Adrenal gland (tissue), 12 donors: ENCODE data around the gene NXF1. TPM values are rescaled to one million over a fixed set of nuclear protein-coding genes. Genes with fewer than 3 reads are reported as not detected.

Experiments used
- DNase-seq, 7 donors: peaks; one replicate each; pipeline ENCODE4 v3.0.0-alpha.2; 2019 to 2020
- H3K27ac ChIP-seq, 5 donors: fragments of 200-600 bp; sonication (generic) in 4 of 5; 1 replicate in 3 of 5; 2 replicates in 2 of 5; pipeline versions ENCODE4 v1.5.1 to v1.8.0; 2016 to 2020; ENCODE audit warnings: mild to moderate bottlenecking in 1 of 5
- H3K27me3 ChIP-seq: fragments of 200-600 bp; 2 replicates; pipeline ENCODE4 v1.8.0; 2021
- H3K36me3 ChIP-seq, 2 donors: fragments of 200-600 bp; replicated peaks in 1 of 2; 1 replicate in 1 of 2; 2 replicates in 1 of 2; pipeline versions ENCODE4 v1.5.1 to v1.8.0; 2018 to 2022
- H3K4me1 ChIP-seq, 2 donors: fragments of 200-600 bp; replicated peaks in 1 of 2; 1 replicate in 1 of 2; 2 replicates in 1 of 2; pipeline versions ENCODE4 v1.5.1 to v1.8.0; 2018 to 2021
- H3K4me3 ChIP-seq, 4 donors: fragments of 200-600 bp; sonication (generic) in 3 of 4; one replicate each; pipeline ENCODE4 v1.5.1; 2016 to 2018
- H3K9me3 ChIP-seq, 3 donors: fragments of 200-600 bp; sonication (generic) in 1 of 3; replicated peaks in 1 of 3; 1 replicate in 2 of 3; 2 replicates in 1 of 3; pipeline versions ENCODE4 v1.5.1 to v1.8.0; 2016 to 2021
- POLR2A ChIP-seq, 2 donors: fragments of 450-650 bp; IDR thresholded peaks; one replicate each; pipeline ENCODE4 v1.6.1; 2017; ENCODE audit warnings: antibody characterized with exemption in 2 of 2, mild to moderate bottlenecking in 2 of 2, moderate library complexity in 1 of 2
- WGBS, 4 donors: extraction: QIAGEN DNeasy Blood & Tissue Kit in 2 of 4; methylation state at CpG; one replicate each; pipeline versions ENCODE4 v1.1.5 to v1.1.7; 2013 to 2017; 5-methylcytosine and 5-hydroxymethylcytosine counted together
- intact Hi-C, 2 donors: fragments of 100-400 bp; cut with DNase I; formaldehyde crosslinking; loops; one replicate each; pipeline versions ENCODE4 v1.14.1 to v1.15.0; 2022 to 2023
- microRNA-seq, 3 donors: library from miRNA; unstranded; fragments of <30 nt; microRNA quantifications; one replicate each; pipeline ENCODE4, GENCODE V29; 2017 to 2020
- polyA plus RNA-seq, 3 donors: library from polyadenylated mRNA; stranded (reverse); fragments of 200-250 nt in 2 of 3; fragments of 350-450 nt in 1 of 3; fragmentation: Illumina TruSeq in 1 of 3; extraction: RNeasy Lipid Tissue Mini Kit (QIAGEN cat#74804) in 1 of 3; gene quantifications; one replicate each; pipeline ENCODE4 v1.2.3, GENCODE V29; 2013 to 2014
- small RNA-seq, 2 donors: library from RNA; depleted of rRNA; stranded (forward); fragments of <200 nt; gene quantifications; one replicate each; pipeline ENCODE3, GENCODE V24; 2016
- total RNA-seq, 9 donors: library from RNA; depleted of rRNA in 4 of 9; stranded (reverse); fragments of >200 nt in 4 of 9; fragments of 120-200 nt in 1 of 9; fragmentation: NEBNext Ultra II Directional in 1 of 9; extraction: Animal tissue kit (Norgen Biotek cat#: 25700) in 1 of 9; gene quantifications; one replicate each; pipeline versions ENCODE4 v1.1.0 to v1.2.4, GENCODE V29; 2013 to 2023
- TF ChIP-seq, protein P1 (sequence below), 6 experiments: fragments of 450-650 bp in 4 of 6; fragments of 200-600 bp in 2 of 6; sonication (generic) in 1 of 6; IDR thresholded peaks; 1 replicate in 5 of 6; 2 replicates in 1 of 6; pipeline versions ENCODE4 v1.5.1 to v1.8.0; 2016 to 2021; ENCODE audit warnings: antibody characterized with exemption in 6 of 6, mild to moderate bottlenecking in 2 of 6, moderate library complexity in 1 of 6
- donor health status: healthy with polysubstance abuse.
- donor health status: Bipolar disorder and iron deficiency.
- donor health status: DM: yes; HTN: yes; CAD: no.
- donor health status: DM: no; HTN: no; CAD: no.
- donor health status: DM: no; HTN: no; CAD: no.
- donor health status: DM: yes; HTN: yes; CAD: no.

Gene NXF1
- total and polyA plus RNA-seq, 12 donors, result 32.8 to 274 (median 79.4) TPM

DNA sequence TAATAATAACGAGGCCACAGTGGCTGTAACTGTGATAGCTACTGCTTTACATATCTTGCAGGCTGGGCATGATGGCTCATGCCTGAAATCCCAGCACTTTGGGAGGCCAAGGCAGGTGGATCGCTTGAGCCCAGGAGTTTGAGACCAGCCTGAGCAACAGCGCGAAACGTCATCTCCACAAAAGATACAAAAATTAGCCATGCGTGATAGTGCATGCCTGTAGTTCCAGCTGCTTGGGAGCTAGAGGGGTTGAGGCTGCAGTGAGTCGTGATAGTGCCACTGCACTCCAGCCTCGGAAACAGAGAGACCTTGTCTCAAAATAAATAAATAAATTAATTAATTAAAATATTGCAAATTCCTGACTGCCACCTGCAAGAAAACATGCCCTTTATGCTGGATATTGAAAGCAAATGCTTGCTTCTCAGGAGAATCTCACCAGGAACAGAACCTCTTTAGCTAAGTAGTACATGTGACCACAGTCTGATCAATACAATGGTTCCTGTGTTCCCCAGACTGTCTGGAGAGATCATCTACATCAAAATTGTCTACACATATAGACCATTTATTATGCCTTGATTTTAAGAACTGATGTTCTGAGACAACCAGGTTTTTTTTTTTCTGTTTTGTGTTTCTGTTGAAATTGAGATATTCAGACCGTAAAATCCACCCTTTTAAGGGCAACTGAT, 57.6 kb downstream of the NXF1 start:
- no peak for TF ChIP-seq POLR2A (IDR thresholded peaks at IDR 0.05)
- TF ChIP-seq, protein P1, sequence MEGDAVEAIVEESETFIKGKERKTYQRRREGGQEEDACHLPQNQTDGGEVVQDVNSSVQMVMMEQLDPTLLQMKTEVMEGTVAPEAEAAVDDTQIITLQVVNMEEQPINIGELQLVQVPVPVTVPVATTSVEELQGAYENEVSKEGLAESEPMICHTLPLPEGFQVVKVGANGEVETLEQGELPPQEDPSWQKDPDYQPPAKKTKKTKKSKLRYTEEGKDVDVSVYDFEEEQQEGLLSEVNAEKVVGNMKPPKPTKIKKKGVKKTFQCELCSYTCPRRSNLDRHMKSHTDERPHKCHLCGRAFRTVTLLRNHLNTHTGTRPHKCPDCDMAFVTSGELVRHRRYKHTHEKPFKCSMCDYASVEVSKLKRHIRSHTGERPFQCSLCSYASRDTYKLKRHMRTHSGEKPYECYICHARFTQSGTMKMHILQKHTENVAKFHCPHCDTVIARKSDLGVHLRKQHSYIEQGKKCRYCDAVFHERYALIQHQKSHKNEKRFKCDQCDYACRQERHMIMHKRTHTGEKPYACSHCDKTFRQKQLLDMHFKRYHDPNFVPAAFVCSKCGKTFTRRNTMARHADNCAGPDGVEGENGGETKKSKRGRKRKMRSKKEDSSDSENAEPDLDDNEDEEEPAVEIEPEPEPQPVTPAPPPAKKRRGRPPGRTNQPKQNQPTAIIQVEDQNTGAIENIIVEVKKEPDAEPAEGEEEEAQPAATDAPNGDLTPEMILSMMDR (IDR thresholded peaks at IDR 0.05), result no peak
- H3K36me3 ChIP-seq, result peaks cover 0 to 13% of the 10 kb centered on the region in 2 donors
- no peaks in the 10 kb centered on the region for H3K27me3 ChIP-seq
- intact Hi-C loops, result no loop called here
- no peak overlapping the region for H3K27ac ChIP-seq
- no peaks in the 10 kb centered on the region for H3K9me3 ChIP-seq
- 80 to 88% (median 83%) methylated on average over 8 to 9 of the region's 9 CpGs for WGBS, 4 donors
- H3K4me3 ChIP-seq, result no peak overlapping the region
- H3K4me1 ChIP-seq, result peaks cover 0 to 4% of the 10 kb centered on the region in 2 donors
- DNase-seq, result no peak

Small RNAs within 50 kb of the gene (microRNA-seq; reads per million reads assigned to microRNA genes)
- gene MIR6514 (1.8 to 3.1 (median 2.3) reads per million in 3 donors), gene MIR6748 (0.38 to 0.57 (median 0.45) reads per million in 3 donors)

Small RNAs within 50 kb of the gene (small RNA-seq; reads per million reads assigned to genes)
- gene MIR6514 (0 to 0.17 reads per million in 2 donors), gene RF00099 (0 reads per million in 2 donors), gene RNU6-118P (0 reads per million in 2 donors), gene SNORD22 (0 reads per million in 2 donors), gene SNORD26 (0 reads per million in 2 donors), gene SNORD27 (0 reads per million in 2 donors), gene SNORD28 (0 reads per million in 2 donors), gene SNORD30 (1,773 to 1,957 reads per million in 2 donors)

Other genes starting within 250 kb of the NXF1 start
- 1,000 to 10,000 TPM in 7 of 9 donors, 100 to 1,000 TPM in 2; 943 to 1,585 (median 1,192) TPM for gene EEF1G, start 231.5 kb downstream of the NXF1 start, total RNA-seq
- gene EEF1G, start 231.5 kb downstream of the NXF1 start, polyA plus RNA-seq, result 1,000 to 10,000 TPM in 1 of 3 donors, 100 to 1,000 TPM in 2; 646 to 1,257 (median 934) TPM
- 10 to 100 TPM in 7 of 9 donors, 1 to 10 TPM in 2; 7.0 to 32.4 (median 14.9) TPM for gene TUT1, start 213.9 kb downstream of the NXF1 start, total RNA-seq
- gene TUT1, start 213.9 kb downstream of the NXF1 start, polyA plus RNA-seq, result 10 to 100 TPM in 2 of 3 donors, 1 to 10 TPM in 1; 9.4 to 67.6 (median 34.0) TPM
- gene MTA2, start 203.6 kb downstream of the NXF1 start, total RNA-seq, result 10 to 100 TPM; 63.9 to 97.3 (median 73.6) TPM
- 10 to 100 TPM; 66.5 to 82.4 (median 73.5) TPM for gene MTA2, start 203.6 kb downstream of the NXF1 start, polyA plus RNA-seq
- 10 to 100 TPM; 13.0 to 97.9 (median 35.4) TPM for gene EML3, start 192.7 kb downstream of the NXF1 start, total RNA-seq
- gene EML3, start 192.7 kb downstream of the NXF1 start, polyA plus RNA-seq, result 100 to 1,000 TPM in 2 of 3 donors, 1 to 10 TPM in 1; 9.7 to 198 (median 139) TPM
- 10 to 100 TPM in 3 of 9 donors, 1 to 10 TPM in 6; 1.6 to 22.3 (median 4.9) TPM for gene ROM1, start 192.2 kb downstream of the NXF1 start, total RNA-seq
- gene ROM1, start 192.2 kb downstream of the NXF1 start, polyA plus RNA-seq, result 10 to 100 TPM in 2 of 3 donors, 1 to 10 TPM in 1; 5.1 to 11.3 (median 11.1) TPM
- 10 to 100 TPM; 25.3 to 56.6 (median 34.5) TPM for gene B3GAT3, start 183.5 kb downstream of the NXF1 start, total RNA-seq
- 10 to 100 TPM in 2 of 3 donors, 1 to 10 TPM in 1; 5.9 to 83.3 (median 60.6) TPM for gene B3GAT3, start 183.5 kb downstream of the NXF1 start, polyA plus RNA-seq
- gene GANAB, start 158.8 kb downstream of the NXF1 start, total RNA-seq, result 100 to 1,000 TPM; 105 to 304 (median 182) TPM
- gene GANAB, start 158.8 kb downstream of the NXF1 start, polyA plus RNA-seq, result 100 to 1,000 TPM in 1 of 3 donors, 10 to 100 TPM in 2; 90.9 to 177 (median 94.0) TPM
- 10 to 100 TPM in 8 of 9 donors, 1 to 10 TPM in 1; 9.6 to 32.3 (median 25.0) TPM for gene INTS5, start 152.1 kb downstream of the NXF1 start, total RNA-seq
- gene INTS5, start 152.1 kb downstream of the NXF1 start, polyA plus RNA-seq, result 1 to 10 TPM; 4.4 to 7.5 (median 4.6) TPM
- gene C11orf98, start 140.2 kb downstream of the NXF1 start, total RNA-seq, result 10 to 100 TPM; 42.8 to 87.3 (median 49.8) TPM
- gene C11orf98, start 140.2 kb downstream of the NXF1 start, polyA plus RNA-seq, result 100 to 1,000 TPM in 2 of 3 donors, 10 to 100 TPM in 1; 95.8 to 142 (median 104) TPM
- gene CSKMT, start 140.1 kb downstream of the NXF1 start, total RNA-seq, result 10 to 100 TPM in 3 of 9 donors, 1 to 10 TPM in 5, not detected in 1; 2.8 to 15.6 (median 8.3) TPM
- 10 to 100 TPM in 2 of 3 donors, 1 to 10 TPM in 1; 1.9 to 37.2 (median 20.6) TPM for gene CSKMT, start 140.1 kb downstream of the NXF1 start, polyA plus RNA-seq
- 10 to 100 TPM; 10.2 to 21.3 (median 15.2) TPM for gene UQCC3, start 133.8 kb downstream of the NXF1 start, total RNA-seq
- gene UQCC3, start 133.8 kb downstream of the NXF1 start, polyA plus RNA-seq, result 10 to 100 TPM in 2 of 3 donors, 1 to 10 TPM in 1; 2.2 to 25.7 (median 25.7) TPM
- 10 to 100 TPM in 3 of 9 donors, 1 to 10 TPM in 6; 1.1 to 22.0 (median 8.4) TPM for gene LBHD1, start 133.2 kb downstream of the NXF1 start, total RNA-seq
- gene LBHD1, start 133.2 kb downstream of the NXF1 start, polyA plus RNA-seq, result 10 to 100 TPM; 16.5 to 30.4 (median 17.5) TPM
- gene UBXN1, start 126.4 kb downstream of the NXF1 start, total RNA-seq, result 100 to 1,000 TPM in 6 of 9 donors, 10 to 100 TPM in 3; 81.3 to 308 (median 139) TPM
- 100 to 1,000 TPM; 114 to 225 (median 177) TPM for gene UBXN1, start 126.4 kb downstream of the NXF1 start, polyA plus RNA-seq
- gene LRRN4CL, start 115.9 kb downstream of the NXF1 start, total RNA-seq, result 10 to 100 TPM in 6 of 9 donors, 1 to 10 TPM in 3; 3.1 to 29.9 (median 13.6) TPM
- 1 to 10 TPM; 5.7 to 9.3 (median 6.4) TPM for gene LRRN4CL, start 115.9 kb downstream of the NXF1 start, polyA plus RNA-seq
- gene BSCL2, start 98.0 kb downstream of the NXF1 start, total RNA-seq, result 100 to 1,000 TPM in 6 of 9 donors, 10 to 100 TPM in 3; 77.6 to 185 (median 108) TPM
- gene BSCL2, start 98.0 kb downstream of the NXF1 start, polyA plus RNA-seq, result 100 to 1,000 TPM; 134 to 653 (median 440) TPM
- 1 to 10 TPM in 3 of 9 donors, under 1 TPM in 4, not detected in 2; 0.39 to 3.2 (median 0.96) TPM for gene GNG3, start 97.8 kb downstream of the NXF1 start, total RNA-seq
- 10 to 100 TPM in 1 of 3 donors, 1 to 10 TPM in 2; 4.1 to 15.7 (median 6.4) TPM for gene GNG3, start 97.8 kb downstream of the NXF1 start, polyA plus RNA-seq
- 10 to 100 TPM in 8 of 9 donors, 1 to 10 TPM in 1; 9.6 to 34.5 (median 17.6) TPM for gene HNRNPUL2, start 78.0 kb downstream of the NXF1 start, total RNA-seq
- gene HNRNPUL2, start 78.0 kb downstream of the NXF1 start, polyA plus RNA-seq, result 10 to 100 TPM; 23.8 to 40.2 (median 38.1) TPM
- 10 to 100 TPM; 10.7 to 45.0 (median 27.0) TPM for gene TTC9C, start 77.0 kb downstream of the NXF1 start, total RNA-seq
- gene TTC9C, start 77.0 kb downstream of the NXF1 start, polyA plus RNA-seq, result 10 to 100 TPM; 36.7 to 93.9 (median 46.3) TPM
- gene ZBTB3, start 51.3 kb downstream of the NXF1 start, total RNA-seq, result 10 to 100 TPM in 6 of 9 donors, 1 to 10 TPM in 3; 6.9 to 19.5 (median 13.6) TPM
- 1 to 10 TPM; 3.0 to 5.6 (median 3.3) TPM for gene ZBTB3, start 51.3 kb downstream of the NXF1 start, polyA plus RNA-seq
- gene POLR2G, start 43.9 kb downstream of the NXF1 start, total RNA-seq, result 100 to 1,000 TPM in 1 of 9 donors, 10 to 100 TPM in 8; 58.2 to 195 (median 79.8) TPM
- gene POLR2G, start 43.9 kb downstream of the NXF1 start, polyA plus RNA-seq, result 100 to 1,000 TPM in 2 of 3 donors, 10 to 100 TPM in 1; 67.6 to 109 (median 108) TPM
- gene TAF6L, start 34.0 kb downstream of the NXF1 start, total RNA-seq, result 10 to 100 TPM; 18.3 to 42.3 (median 25.9) TPM
- gene TAF6L, start 34.0 kb downstream of the NXF1 start, polyA plus RNA-seq, result 10 to 100 TPM; 10.8 to 98.1 (median 41.2) TPM
- 100 to 1,000 TPM in 3 of 9 donors, 10 to 100 TPM in 6; 55.4 to 217 (median 72.6) TPM for gene TMEM179B, start 18.0 kb downstream of the NXF1 start, total RNA-seq
- 10 to 100 TPM; 37.2 to 97.7 (median 66.6) TPM for gene TMEM179B, start 18.0 kb downstream of the NXF1 start, polyA plus RNA-seq
- 10 to 100 TPM; 12.6 to 49.1 (median 24.7) TPM for gene TMEM223, start 13.4 kb downstream of the NXF1 start, total RNA-seq
- gene TMEM223, start 13.4 kb downstream of the NXF1 start, polyA plus RNA-seq, result 10 to 100 TPM; 32.0 to 41.3 (median 32.5) TPM
- gene STX5, start 26.6 kb upstream of the NXF1 start, total RNA-seq, result 10 to 100 TPM; 22.2 to 59.9 (median 37.3) TPM
- gene STX5, start 26.6 kb upstream of the NXF1 start, polyA plus RNA-seq, result 10 to 100 TPM; 19.7 to 52.4 (median 22.4) TPM
- not detected for gene TEX54, start 27.4 kb upstream of the NXF1 start, total RNA-seq
- 1 to 10 TPM in 1 of 3 donors, under 1 TPM in 1, not detected in 1; 0.27 to 1.4 TPM for gene TEX54, start 27.4 kb upstream of the NXF1 start, polyA plus RNA-seq
- 10 to 100 TPM; 21.7 to 58.0 (median 37.9) TPM for gene WDR74, start 34.1 kb upstream of the NXF1 start, total RNA-seq
- 100 to 1,000 TPM in 2 of 3 donors, 10 to 100 TPM in 1; 35.4 to 119 (median 102) TPM for gene WDR74, start 34.1 kb upstream of the NXF1 start, polyA plus RNA-seq
- 100 to 1,000 TPM; 103 to 398 (median 170) TPM for gene SLC3A2, start 75.5 kb upstream of the NXF1 start, total RNA-seq
- gene SLC3A2, start 75.5 kb upstream of the NXF1 start, polyA plus RNA-seq, result 100 to 1,000 TPM; 123 to 221 (median 155) TPM
- 1 to 10 TPM in 2 of 9 donors, under 1 TPM in 2, not detected in 5; 0.22 to 3.0 (median 1.8) TPM for gene CHRM1, start 115.9 kb upstream of the NXF1 start, total RNA-seq
- 1 to 10 TPM; 1.4 to 3.8 (median 1.8) TPM for gene CHRM1, start 115.9 kb upstream of the NXF1 start, polyA plus RNA-seq
- gene SLC22A6, start 179.5 kb upstream of the NXF1 start, total RNA-seq, result not detected
- gene SLC22A6, start 179.5 kb upstream of the NXF1 start, polyA plus RNA-seq, result not detected
- not detected for gene SLC22A8, start 210.4 kb upstream of the NXF1 start, total RNA-seq
- not detected for gene SLC22A8, start 210.4 kb upstream of the NXF1 start, polyA plus RNA-seq